GM12865 (cell line): Measurements from ENCODE around the gene CDH22.

Source experiments
- DNase-seq: peaks from one replicate; pipeline ENCODE4 v3.0.0; 2010; ENCODE audit warnings: low read depth
- H3K4me3 ChIP-seq: 2 replicates; pipeline ENCODE4 v1.5.1; 2011; ENCODE audit warnings: mild to moderate bottlenecking, low read depth, low read length, control low read depth
- CTCF ChIP-seq: IDR thresholded peaks from 2 replicates; pipeline ENCODE4 v1.5.1; 2011; ENCODE audit warnings: low read length, control low read depth, low read depth, inconsistent platforms; ENCODE audit not compliant: insufficient read depth; ENCODE audit errors: missing control alignments

Gene CDH22

GRCh38 chr20:46322641-46323040 is 14.3 kb upstream of the CDH22 start:
- H3K4me3 ChIP-seq = no peak overlapping the region
- no peak for TF ChIP-seq CTCF
- no peak for DNase-seq

- TF ChIP-seq CTCF = no peak
- H3K4me3 ChIP-seq = no peak overlapping the region
- DNase-seq = no peak
Observed at GRCh38 chr20:46317685-46318177, 9.4 kb upstream of the CDH22 start.

GRCh38 chr20:46316984-46317684 is 8.8 kb upstream of the CDH22 start:
- DNase-seq = no peak
- H3K4me3 ChIP-seq = no peak overlapping the region
- no peak for TF ChIP-seq CTCF

- TF ChIP-seq CTCF = no peak
- no peak overlapping the region for H3K4me3 ChIP-seq
- DNase-seq = no peak
Observed at GRCh38 chr20:46315311-46315710, 7.0 kb upstream of the CDH22 start.

GRCh38 chr20:46312945-46313861 is 4.9 kb upstream of the CDH22 start:
- DNase-seq = no peak
- TF ChIP-seq CTCF = no peak
- no peak overlapping the region for H3K4me3 ChIP-seq

- no peak overlapping the region for H3K4me3 ChIP-seq
- no peak for TF ChIP-seq CTCF
- no peak for DNase-seq
Observed at GRCh38 chr20:46312075-46312944, 4.0 kb upstream of the CDH22 start.
